HEK293 (cell line): ENCODE data around the gene SCAMP2.

Source experiments
- ATF2 ChIP-seq: fragments of 450-650 bp; formaldehyde crosslinking; IDR thresholded peaks from 2 replicates; pipeline ENCODE4 v1.5.1; 2016; ENCODE audit warnings: missing biosample characterization, missing genetic modification characterization, low read depth
- BCL11B ChIP-seq: fragments of 450-650 bp; formaldehyde crosslinking; IDR thresholded peaks from 2 replicates; pipeline ENCODE4 v1.5.1; 2016; ENCODE audit warnings: low read depth, missing biosample characterization, missing genetic modification characterization
- CTCF ChIP-seq: fragments of 450-650 bp; formaldehyde crosslinking; IDR thresholded peaks from 2 replicates; pipeline ENCODE4 v1.5.1; 2016; ENCODE audit warnings: missing biosample characterization, missing genetic modification characterization
- PRDM10 ChIP-seq: fragments of 450-650 bp; formaldehyde crosslinking; IDR thresholded peaks from 2 replicates; pipeline ENCODE4 v1.5.1; 2016; ENCODE audit warnings: missing biosample characterization, missing genetic modification characterization
- REST ChIP-seq: fragments of 450-650 bp; formaldehyde crosslinking; IDR thresholded peaks from 2 replicates; pipeline ENCODE4 v1.5.1; 2016; ENCODE audit warnings: missing biosample characterization, missing genetic modification characterization
- YY1 ChIP-seq: fragments of 450-650 bp; formaldehyde crosslinking; IDR thresholded peaks from 2 replicates; pipeline ENCODE4 v1.5.1; 2018; ENCODE audit warnings: missing biosample characterization, missing genetic modification characterization
- ZNF37A ChIP-seq: fragments of 450-650 bp; IDR thresholded peaks from 2 replicates; pipeline ENCODE4 v1.5.1; 2018; ENCODE audit warnings: missing biosample characterization, missing genetic modification characterization
- ZNF670 ChIP-seq: fragments of 450-650 bp; formaldehyde crosslinking; IDR thresholded peaks from 2 replicates; pipeline ENCODE4 v1.5.1; 2016; ENCODE audit warnings: missing biosample characterization, missing genetic modification characterization, low read depth

GRCh38 chr15:74870436-74871215 is 2.5 kb downstream of the SCAMP2 start:
- TF ChIP-seq ZNF37A (tag by site-specific recombination): no peak
- TF ChIP-seq BCL11B: no peak
- no peak for TF ChIP-seq PRDM10
- TF ChIP-seq CTCF (tag by site-specific recombination): no peak
- TF ChIP-seq REST: no peak
- TF ChIP-seq ZNF670: no peak
- TF ChIP-seq ATF2 (tag by site-specific recombination): no peak
- TF ChIP-seq YY1 (tag by site-specific recombination): no peak
